Embryonic facial prominence (tissue), 1 donor: ENCODE measurements around the gene RSAD1.

ENCODE experiments used
- DNase-seq: peaks from one replicate; pipeline ENCODE4 v3.0.0-alpha.2; 2016; ENCODE audit errors: extremely low spot score

The RSAD1 gene

GRCh38 chr17:50478391-50479381 is at the start of gene RSAD1:
RSAD1 (plus strand) TSS chr17:50478860; CDS start chr17:50478885, 25 bp downstream.
- peak; percentile 66 for DNase-seq

GRCh38 chr17:50429793-50430192 is 48.9 kb upstream of the RSAD1 start:
- DNase-seq = no peak

- DNase-seq = no peak
Observed at GRCh38 chr17:50430821-50431618, 47.6 kb upstream of the RSAD1 start.

GRCh38 chr17:50432125-50432762 is 46.4 kb upstream of the RSAD1 start:
- DNase-seq = no peak

- DNase-seq = no peak
Observed at GRCh38 chr17:50437409-50437808, 41.3 kb upstream of the RSAD1 start.

GRCh38 chr17:50439008-50439407 is 39.7 kb upstream of the RSAD1 start:
- DNase-seq = no peak

GRCh38 chr17:50440172-50440837 is 38.4 kb upstream of the RSAD1 start:
- DNase-seq = no peak

- no peak for DNase-seq
Observed at GRCh38 chr17:50440838-50441829, 37.5 kb upstream of the RSAD1 start.

- no peak for DNase-seq
Observed at GRCh38 chr17:50443505-50443974, 35.1 kb upstream of the RSAD1 start.

GRCh38 chr17:50444841-50445715 is 33.6 kb upstream of the RSAD1 start:
- DNase-seq = no peak

GRCh38 chr17:50445730-50446325 is 32.8 kb upstream of the RSAD1 start:
- no peak for DNase-seq

- DNase-seq = no peak
Observed at GRCh38 chr17:50447870-50448595, 30.6 kb upstream of the RSAD1 start.

GRCh38 chr17:50448643-50449042 is 30.0 kb upstream of the RSAD1 start:
- DNase-seq = no peak

GRCh38 chr17:50451943-50452629 is 26.6 kb upstream of the RSAD1 start:
- DNase-seq = no peak

GRCh38 chr17:50452630-50453300 is 25.9 kb upstream of the RSAD1 start:
- no peak for DNase-seq

GRCh38 chr17:50453901-50454300 is 24.8 kb upstream of the RSAD1 start:
- DNase-seq = no peak

GRCh38 chr17:50457621-50458020 is 21.0 kb upstream of the RSAD1 start:
- no peak for DNase-seq
